ENCODE results near the gene FAM107B. TPM values are rescaled to one million over a fixed set of nuclear protein-coding genes. Genes with fewer than 3 reads are reported as not detected.

Gene FAM107B
- total RNA-seq, 1 donor from 2014 or later, result 99.4 TPM

DNA sequence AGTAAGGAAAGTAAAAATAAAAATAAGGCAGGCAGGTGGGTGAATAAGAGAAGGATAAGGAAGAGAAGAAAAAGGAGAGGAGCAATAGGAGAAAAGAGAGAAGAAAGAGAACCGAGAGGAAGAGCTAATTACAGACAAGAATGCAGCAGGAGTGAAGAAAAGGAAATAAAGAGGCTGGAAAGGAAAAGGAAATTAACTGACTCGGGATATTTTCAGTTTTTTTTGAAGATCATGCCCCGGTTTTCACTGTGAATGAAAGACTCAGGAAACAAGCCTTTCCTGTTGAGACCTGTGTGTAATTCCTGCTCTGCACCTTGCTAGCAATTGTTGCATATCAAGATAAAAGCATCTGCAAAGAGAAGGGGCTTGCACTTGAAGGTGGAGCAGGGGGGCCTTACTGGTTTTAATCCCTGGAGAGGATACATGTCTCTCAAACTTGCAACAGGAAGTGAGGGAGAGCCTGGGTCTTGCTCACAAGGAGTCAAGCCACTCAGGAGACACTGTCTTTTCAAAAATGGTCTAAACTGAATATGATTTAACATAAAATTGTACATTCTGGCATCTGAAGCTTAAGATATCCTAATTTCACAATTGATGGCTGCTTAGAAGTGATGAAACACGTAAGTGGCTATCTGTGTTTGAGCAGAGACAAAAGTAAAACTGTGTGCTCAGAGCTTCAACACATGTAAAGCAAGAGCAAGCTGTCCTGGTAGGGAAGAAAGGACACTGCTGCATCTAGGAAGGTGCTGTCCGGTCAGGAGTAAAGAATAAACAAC, 157.6 kb downstream of the FAM107B start:
- peaks cover 27% of the 10 kb centered on the region for H3K4me1 Mint-ChIP-seq (ENCODE audit: low read depth)
- no peaks in the 10 kb centered on the region for H3K9me3 Mint-ChIP-seq
- H3K36me3 Mint-ChIP-seq (ENCODE audit: low read depth), result no peaks in the 10 kb centered on the region
- no peaks in the 10 kb centered on the region for H3K27me3 Mint-ChIP-seq (ENCODE audit: low read depth)
- H3K27ac Mint-ChIP-seq, result peak overlapping the region; percentile 29
- no peak for DNase-seq (ENCODE audit: low spot score)
- H3K4me3 Mint-ChIP-seq (ENCODE audit: low read depth), result no peak overlapping the region
- intact Hi-C loops (cut with micrococcal nuclease), result no loop called here

DNA sequence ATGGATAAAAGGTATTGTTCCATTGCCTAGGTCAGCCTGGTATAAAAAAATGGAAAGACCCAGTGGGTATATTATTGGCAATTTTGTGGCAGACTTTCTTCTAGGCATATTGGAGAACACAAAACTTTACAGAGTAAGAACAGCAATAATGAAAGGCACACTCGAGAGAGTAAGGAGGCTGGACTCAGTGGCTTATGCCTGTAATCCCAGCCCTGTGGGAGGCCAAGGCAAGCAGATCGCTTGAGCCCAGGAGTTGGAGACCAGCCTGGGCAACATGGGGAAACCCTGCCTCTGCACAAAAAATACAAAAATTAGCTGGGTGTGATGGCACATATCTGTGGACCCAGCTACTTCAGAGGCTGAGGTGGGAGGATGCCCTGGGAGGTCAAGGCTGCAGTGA, 158.2 kb downstream of the FAM107B start:
- H3K9me3 Mint-ChIP-seq, result no peaks in the 10 kb centered on the region
- H3K27me3 Mint-ChIP-seq (ENCODE audit: low read depth), result no peaks in the 10 kb centered on the region
- peaks cover 27% of the 10 kb centered on the region for H3K4me1 Mint-ChIP-seq (ENCODE audit: low read depth)
- no peak for DNase-seq (ENCODE audit: low spot score)
- H3K27ac Mint-ChIP-seq, result no peak overlapping the region
- no peaks in the 10 kb centered on the region for H3K36me3 Mint-ChIP-seq (ENCODE audit: low read depth)
- intact Hi-C loops (cut with micrococcal nuclease), result no loop called here
- no peak overlapping the region for H3K4me3 Mint-ChIP-seq (ENCODE audit: low read depth)

DNA sequence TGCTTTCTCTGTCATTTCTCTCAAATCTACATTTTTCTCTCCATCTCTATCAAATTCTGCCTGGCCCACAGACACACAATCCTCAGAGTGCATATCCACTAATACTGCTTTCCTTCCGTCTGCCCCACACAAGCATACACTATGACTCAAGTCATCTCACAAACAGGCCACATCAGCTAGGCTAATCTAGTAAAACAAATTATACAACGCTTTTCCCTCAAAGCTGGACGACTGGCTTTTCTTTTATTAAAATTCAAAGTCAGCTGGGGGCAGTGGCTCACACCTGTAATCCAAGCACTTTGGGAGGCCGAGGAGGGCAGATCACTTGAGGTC, 161.1 kb downstream of the FAM107B start:
- no peak overlapping the region for H3K4me3 Mint-ChIP-seq (ENCODE audit: low read depth)
- peaks cover 41% of the 10 kb centered on the region for H3K4me1 Mint-ChIP-seq (ENCODE audit: low read depth)
- H3K9me3 Mint-ChIP-seq, result no peaks in the 10 kb centered on the region
- H3K27ac Mint-ChIP-seq, result peak overlapping the region; percentile 10
- H3K27me3 Mint-ChIP-seq (ENCODE audit: low read depth), result no peaks in the 10 kb centered on the region
- intact Hi-C loops (cut with micrococcal nuclease), result no loop called here
- no peaks in the 10 kb centered on the region for H3K36me3 Mint-ChIP-seq (ENCODE audit: low read depth)
- DNase-seq (ENCODE audit: low spot score), result no peak

DNA sequence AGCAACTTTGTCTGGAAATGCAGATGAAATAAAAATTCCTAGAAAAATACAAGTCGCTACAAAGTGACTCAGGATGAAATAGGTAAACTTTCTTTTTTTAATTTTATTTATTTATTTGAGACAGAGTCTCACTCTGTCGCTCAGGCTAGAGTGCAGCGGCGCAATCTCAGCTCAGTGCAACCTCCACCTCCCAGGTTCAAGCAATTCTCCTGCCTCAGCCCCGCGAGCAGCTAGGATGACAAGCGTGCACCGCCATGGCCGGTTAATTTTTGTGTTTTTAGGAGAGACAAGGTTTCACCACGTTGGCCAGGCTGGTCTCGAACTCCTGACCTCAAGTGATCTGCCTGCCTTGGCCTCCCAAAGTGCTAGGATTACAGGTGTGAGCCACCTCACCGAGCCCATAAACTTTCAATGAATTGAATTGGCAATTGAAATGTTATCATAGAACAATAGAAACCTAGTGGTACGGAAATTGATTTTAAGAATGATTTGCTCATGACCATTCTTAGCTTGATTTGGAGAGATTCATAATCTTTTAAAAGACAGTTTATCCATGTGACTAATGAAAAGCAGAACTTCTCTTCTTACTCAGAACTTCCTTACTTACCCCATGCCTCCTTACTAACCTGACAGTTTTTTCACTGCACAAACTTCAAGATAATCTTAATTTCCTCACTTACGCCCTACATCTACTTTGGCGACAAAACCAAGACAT, 161.7 kb downstream of the FAM107B start:
- intact Hi-C loops (cut with micrococcal nuclease), result no loop called here
- Mint-ChIP-seq H3K9me3 (no peaks in the 10 kb centered on the region), H3K27me3 (ENCODE audit: low read depth) (no peaks in the 10 kb centered on the region), H3K4me1 (ENCODE audit: low read depth) (peaks cover 43% of the 10 kb centered on the region), H3K4me3 (ENCODE audit: low read depth) (no peak overlapping the region), H3K27ac (peak overlapping the region; percentile 10), H3K36me3 (ENCODE audit: low read depth) (no peaks in the 10 kb centered on the region)
- no peak for DNase-seq (ENCODE audit: low spot score)

DNA sequence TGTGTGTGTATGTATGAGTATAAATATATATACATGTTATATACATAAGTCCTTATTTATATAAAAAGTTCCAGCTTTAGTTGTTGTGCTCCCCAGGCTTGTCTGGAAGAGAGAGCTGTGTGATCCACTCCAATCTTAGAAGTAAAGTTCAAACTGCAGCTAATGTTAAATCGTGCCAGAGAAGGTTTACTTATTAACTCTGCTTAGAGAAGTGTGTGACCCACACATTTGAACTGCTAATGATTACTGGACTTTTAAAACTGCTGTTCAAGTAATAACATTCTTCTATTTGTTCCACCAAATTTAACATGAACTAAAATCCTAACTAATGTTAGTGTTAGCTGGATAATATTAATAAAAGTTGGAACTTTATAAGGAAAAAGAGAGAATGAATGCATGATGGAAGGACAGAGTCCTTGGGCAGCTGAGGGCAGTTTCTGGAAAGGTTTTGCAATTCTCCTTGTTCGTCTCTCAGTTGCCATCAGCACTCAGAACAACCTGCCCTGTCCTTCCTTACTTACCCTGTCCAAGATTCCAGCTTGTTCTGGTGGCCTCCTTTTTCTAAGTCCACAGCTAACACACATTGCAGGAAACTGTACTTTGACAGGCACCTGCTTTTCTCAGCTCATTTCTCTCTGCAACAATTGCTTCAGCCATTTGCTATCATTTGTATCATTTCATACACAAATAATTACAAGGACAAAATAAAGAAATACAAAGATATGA, 162.6 kb downstream of the FAM107B start:
- no peak for DNase-seq (ENCODE audit: low spot score)
- Mint-ChIP-seq H3K9me3 (no peaks in the 10 kb centered on the region), H3K4me3 (ENCODE audit: low read depth) (no peak overlapping the region), H3K36me3 (ENCODE audit: low read depth) (no peaks in the 10 kb centered on the region), H3K27me3 (ENCODE audit: low read depth) (no peaks in the 10 kb centered on the region), H3K27ac (no peak overlapping the region), H3K4me1 (ENCODE audit: low read depth) (peaks cover 43% of the 10 kb centered on the region)
- intact Hi-C loops (cut with micrococcal nuclease), result no loop called here

DNA sequence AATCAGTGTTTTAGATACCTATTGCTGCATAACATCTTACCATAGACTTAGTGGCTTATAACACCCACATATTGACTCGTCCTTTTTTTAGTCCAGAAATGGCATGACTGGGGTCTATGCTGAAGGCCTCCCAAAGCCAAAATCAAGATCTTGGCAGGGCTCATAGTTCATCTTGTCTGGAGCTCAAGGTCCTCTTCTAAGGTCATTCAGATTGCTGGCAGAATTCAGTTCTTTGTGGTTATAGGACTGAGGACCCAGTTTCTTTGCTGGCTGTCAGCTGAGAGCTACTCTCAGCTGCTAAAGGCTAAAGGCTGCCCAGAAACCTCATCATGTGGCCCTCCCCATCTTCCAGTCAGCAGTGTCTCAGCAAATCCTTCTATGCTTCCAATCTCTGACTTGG, 165.5 kb downstream of the FAM107B start:
- Mint-ChIP-seq H3K4me1 (ENCODE audit: low read depth) (peaks cover 61% of the 10 kb centered on the region), H3K27ac (no peak overlapping the region), H3K36me3 (ENCODE audit: low read depth) (peaks cover 5% of the 10 kb centered on the region), H3K9me3 (peaks cover 8% of the 10 kb centered on the region), H3K4me3 (ENCODE audit: low read depth) (no peak overlapping the region), H3K27me3 (ENCODE audit: low read depth) (no peaks in the 10 kb centered on the region)
- intact Hi-C loops (cut with micrococcal nuclease), result loop anchor here (5.0 to 10.0 kb wide), 3 partner anchors 213 to 516 kb away; partner anchors contain the start of gene DCLRE1C
- DNase-seq (ENCODE audit: low spot score), result no peak

DNA sequence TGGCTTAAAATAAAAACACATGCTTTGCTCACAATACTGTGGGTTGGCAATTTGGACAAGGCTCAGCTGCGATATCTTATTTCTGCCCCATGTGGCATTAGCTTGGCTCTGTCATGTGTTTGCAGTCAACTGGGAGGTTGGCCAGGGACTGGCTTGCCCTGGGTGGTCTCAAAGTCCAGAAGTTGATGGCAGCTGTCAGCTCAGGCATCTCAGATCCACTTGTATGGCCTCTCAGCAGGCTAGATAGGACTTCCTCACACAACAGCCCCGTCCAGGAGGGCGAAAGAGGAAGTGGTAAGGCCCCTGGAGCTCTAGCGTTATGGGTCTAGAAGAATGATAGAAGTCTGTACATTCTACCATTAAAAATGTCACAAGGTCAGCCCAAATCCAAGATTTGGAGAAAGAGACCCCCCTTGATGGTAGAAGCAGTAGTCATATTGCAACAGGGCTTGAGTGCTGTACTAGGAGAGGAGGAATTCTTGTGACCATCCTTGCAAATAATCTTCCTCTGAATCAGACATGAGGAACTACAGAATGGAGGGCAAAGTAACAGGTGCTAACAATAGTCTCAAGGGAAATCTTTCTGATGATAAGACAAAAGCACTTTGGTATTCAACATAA, 166.2 kb downstream of the FAM107B start:
- peaks cover 8% of the 10 kb centered on the region for H3K9me3 Mint-ChIP-seq
- intact Hi-C loops (cut with micrococcal nuclease), result loop anchor here (5.0 to 10.0 kb wide), 3 partner anchors 214 to 516 kb away; partner anchors contain the start of gene DCLRE1C
- H3K27me3 Mint-ChIP-seq (ENCODE audit: low read depth), result no peaks in the 10 kb centered on the region
- DNase-seq (ENCODE audit: low spot score), result no peak
- no peak overlapping the region for H3K27ac Mint-ChIP-seq
- H3K4me3 Mint-ChIP-seq (ENCODE audit: low read depth), result no peak overlapping the region
- peaks cover 58% of the 10 kb centered on the region for H3K4me1 Mint-ChIP-seq (ENCODE audit: low read depth)
- peaks cover 6% of the 10 kb centered on the region for H3K36me3 Mint-ChIP-seq (ENCODE audit: low read depth)

DNA sequence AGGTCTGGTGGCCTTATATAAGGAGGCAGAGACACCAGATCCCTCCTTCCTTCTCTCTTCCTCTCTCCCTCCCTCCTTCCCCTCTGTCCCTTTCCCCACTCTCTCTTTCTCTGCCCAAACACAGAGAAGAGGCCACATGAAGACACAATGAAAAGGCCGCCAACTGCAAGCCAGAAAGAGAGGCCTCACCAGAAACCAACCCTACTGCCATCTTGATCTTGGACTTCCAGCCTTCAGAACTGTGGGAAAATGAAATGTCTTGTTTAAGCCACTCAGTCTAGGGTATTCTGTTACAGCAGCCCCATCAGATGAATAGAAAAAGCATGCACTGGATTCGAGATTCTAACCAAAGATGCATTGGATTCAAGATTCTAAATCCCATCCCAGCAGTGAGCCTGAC, 168.1 kb downstream of the FAM107B start:
- Mint-ChIP-seq H3K4me1 (ENCODE audit: low read depth) (peaks cover 64% of the 10 kb centered on the region), H3K36me3 (ENCODE audit: low read depth) (peaks cover 23% of the 10 kb centered on the region), H3K9me3 (peaks cover 8% of the 10 kb centered on the region), H3K27ac (peak overlapping the region; percentile 37), H3K4me3 (ENCODE audit: low read depth) (no peak overlapping the region), H3K27me3 (ENCODE audit: low read depth) (no peaks in the 10 kb centered on the region)
- DNase-seq (ENCODE audit: low spot score), result no peak
- intact Hi-C loops (cut with micrococcal nuclease), result loop anchor here (5.0 to 10.0 kb wide), 3 partner anchors 216 to 518 kb away; partner anchors contain the start of gene DCLRE1C

DNA sequence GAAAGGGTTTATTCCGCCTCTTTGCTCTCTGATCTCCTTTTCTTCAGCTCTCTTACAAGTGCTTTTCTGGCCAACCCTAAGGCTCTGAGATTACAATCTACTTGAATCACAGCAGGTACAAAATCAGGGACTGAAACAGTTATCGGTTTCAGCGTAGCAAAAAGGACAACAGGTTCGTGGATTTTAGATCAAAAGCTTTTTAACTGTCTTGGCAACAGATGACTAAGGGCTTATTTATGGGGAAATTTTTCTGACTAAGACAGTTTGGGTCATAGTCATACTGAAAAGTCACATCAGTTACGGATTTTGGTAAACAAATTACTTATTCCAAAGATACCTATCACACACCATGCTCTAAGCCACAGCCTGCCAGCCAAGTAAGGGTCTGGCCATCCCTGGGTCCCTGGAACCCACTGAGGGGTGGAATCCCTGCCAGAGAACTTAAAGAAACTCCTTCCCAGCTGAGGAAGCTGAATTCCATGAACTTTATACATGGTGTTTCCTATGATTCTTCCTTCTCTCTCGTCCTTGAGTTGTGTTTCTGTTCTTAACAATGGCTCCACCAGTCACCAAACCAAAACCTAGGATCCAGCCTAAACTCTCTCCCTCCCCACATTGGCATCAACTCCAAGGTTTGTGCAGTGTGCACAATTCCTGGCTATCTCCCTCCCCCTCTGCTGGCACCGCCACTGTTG, 169.3 kb downstream of the FAM107B start:
- intact Hi-C loops (cut with micrococcal nuclease), result loop anchor here (1.0 to 10.0 kb wide), 12 partner anchors 17 to 519 kb away; partner anchors contain the start of genes CDNF, DCLRE1C, HSPA14 and MSANTD7
- Mint-ChIP-seq H3K27ac (peak overlapping the region; percentile 93), H3K27me3 (ENCODE audit: low read depth) (no peaks in the 10 kb centered on the region), H3K36me3 (ENCODE audit: low read depth) (peaks cover 36% of the 10 kb centered on the region), H3K9me3 (peaks cover 8% of the 10 kb centered on the region), H3K4me1 (ENCODE audit: low read depth) (peaks cover 70% of the 10 kb centered on the region), H3K4me3 (ENCODE audit: low read depth) (peak overlapping the region; percentile 97)
- peak; percentile 40 for DNase-seq (ENCODE audit: low spot score)

DNA sequence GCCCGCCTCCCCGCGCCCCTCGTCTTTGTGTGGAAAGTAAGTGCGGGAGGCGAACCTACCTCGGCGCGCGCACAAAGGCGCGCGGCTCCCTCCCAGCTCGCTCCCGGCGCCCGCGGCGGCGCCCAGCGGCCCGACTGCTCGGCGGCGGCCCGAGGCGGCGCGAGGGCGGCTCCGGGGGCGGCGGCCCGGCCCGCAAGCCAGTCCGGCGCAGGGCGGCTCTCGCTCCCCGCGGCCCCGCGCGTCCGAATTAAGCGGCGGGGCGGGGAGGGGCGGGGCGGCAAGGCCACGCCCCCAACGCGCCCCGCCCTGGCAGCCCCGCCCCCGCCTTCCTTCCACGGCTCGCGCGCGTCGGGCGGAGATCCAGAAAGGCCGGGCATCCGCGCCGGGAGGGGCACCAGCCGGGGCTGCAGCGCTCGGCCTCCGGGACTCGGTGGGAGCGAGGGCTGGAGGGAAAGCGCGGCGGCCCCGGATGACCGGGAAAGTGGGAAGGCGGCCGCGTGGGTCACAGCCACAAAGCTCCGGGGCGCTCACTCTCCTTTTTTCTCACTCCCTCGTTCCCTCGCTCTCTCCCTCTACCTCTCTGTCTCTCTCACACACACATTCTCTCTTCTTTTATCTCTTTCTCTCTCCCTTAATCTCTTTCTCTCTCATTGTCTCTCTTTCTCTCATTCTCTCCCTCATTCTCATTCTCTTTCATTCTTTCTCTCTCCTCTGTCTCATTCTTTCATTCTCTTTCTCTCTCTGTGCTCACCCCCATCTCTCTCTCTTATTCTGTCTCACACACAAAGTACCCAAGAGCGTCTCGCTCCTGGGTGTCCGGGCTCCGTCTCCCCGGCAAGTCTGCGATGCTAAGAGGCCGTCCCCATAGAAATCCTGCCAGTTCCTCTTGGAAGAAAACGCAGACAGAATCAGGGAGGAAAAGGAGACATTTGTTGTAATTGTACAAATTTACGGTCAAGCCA, 170.2 kb downstream of the FAM107B start:
- H3K27me3 Mint-ChIP-seq (ENCODE audit: low read depth), result no peaks in the 10 kb centered on the region
- H3K4me3 Mint-ChIP-seq (ENCODE audit: low read depth), result peak overlapping the region; percentile 97
- peak overlapping the region; percentile 93 for H3K27ac Mint-ChIP-seq
- peaks cover 74% of the 10 kb centered on the region for H3K4me1 Mint-ChIP-seq (ENCODE audit: low read depth)
- intact Hi-C loops (cut with micrococcal nuclease), result loop anchor here (1.0 to 10.0 kb wide), 12 partner anchors 16 to 520 kb away; partner anchors contain the start of genes CDNF, DCLRE1C, HSPA14 and MSANTD7
- peak; percentile 65 for DNase-seq (ENCODE audit: low spot score)
- H3K36me3 Mint-ChIP-seq (ENCODE audit: low read depth), result peaks cover 45% of the 10 kb centered on the region
- peaks cover 8% of the 10 kb centered on the region for H3K9me3 Mint-ChIP-seq

DNA sequence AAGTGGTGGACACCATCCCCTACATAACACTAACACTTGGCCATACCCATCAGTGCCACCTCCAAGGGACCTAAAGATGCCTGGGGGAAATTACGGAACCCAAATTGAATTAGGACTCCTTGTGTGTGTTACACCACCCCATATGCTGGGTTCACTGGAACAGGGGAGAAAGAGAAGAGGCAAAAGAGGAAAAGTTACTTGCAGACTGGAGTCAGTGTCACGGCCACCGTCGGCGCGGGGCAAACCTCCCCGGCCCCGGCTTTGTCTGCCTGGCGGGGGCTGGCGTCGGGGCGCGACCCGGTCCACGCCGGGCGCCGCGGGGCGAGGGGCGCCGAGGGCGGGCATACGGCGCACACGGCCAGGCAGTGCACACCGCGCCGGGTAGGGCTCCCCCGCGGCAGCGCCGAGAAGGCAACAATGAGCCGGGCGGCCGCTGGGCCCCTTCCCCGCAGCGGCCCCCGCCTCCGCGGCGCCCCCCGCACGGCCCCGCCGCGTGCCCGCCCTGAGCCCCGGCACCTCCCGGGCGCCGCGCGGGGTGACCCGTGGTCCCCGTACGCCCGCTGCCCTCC, 171.1 kb downstream of the FAM107B start:
- Mint-ChIP-seq H3K4me3 (ENCODE audit: low read depth) (peak overlapping the region; percentile 100), H3K27me3 (ENCODE audit: low read depth) (no peaks in the 10 kb centered on the region), H3K9me3 (peaks cover 8% of the 10 kb centered on the region), H3K27ac (peak overlapping the region; percentile 99), H3K4me1 (ENCODE audit: low read depth) (peaks cover 70% of the 10 kb centered on the region), H3K36me3 (ENCODE audit: low read depth) (peaks cover 53% of the 10 kb centered on the region)
- intact Hi-C loops (cut with micrococcal nuclease), result loop anchor here (2.0 to 10.0 kb wide), 3 partner anchors 139 to 521 kb away; partner anchors contain the start of gene SUV39H2
- peak; percentile 26 for DNase-seq (ENCODE audit: low spot score)
